ENCODE results near the gene KRT76. TPM values are rescaled to one million over a fixed set of nuclear protein-coding genes. Genes with fewer than 3 reads are reported as not detected.

KRT76 gene
- total RNA-seq, 1 experiment from 2014 or later, result not detected

GRCh38 chr12:52774629-52775250, 2.4 kb downstream of the KRT76 start:
- Mint-ChIP-seq H3K9me3 (no peaks in the 10 kb centered on the region; a peak in 1 of 5 replicates), H3K27me3 (ENCODE audit: low read depth) (peaks cover 12% of the 10 kb centered on the region), H3K4me1 (no peaks in the 10 kb centered on the region), H3K36me3 (ENCODE audit: insufficient read depth in 1 of 3, low read depth in 3 of 3) (no peaks in the 10 kb centered on the region), H3K27ac (no peak overlapping the region), H3K4me3 (no peak overlapping the region)
- no peak for TF ChIP-seq CTCF (conservative IDR thresholded peaks at IDR 0.05)
- H4K8ac ChIP-seq (replicated peaks; ENCODE audit: insufficient read length, low read depth, low read length), result no peak overlapping the region
- H3K18ac ChIP-seq (ENCODE audit: insufficient read length, low read depth, low read length), result no peak overlapping the region
- no peaks in the 10 kb centered on the region for H3K23me2 ChIP-seq (ENCODE audit: insufficient read length, low read depth, low read length, poor library complexity, severe bottlenecking)
- H3K4ac ChIP-seq (ENCODE audit: low read depth, low read length), result no peak overlapping the region
- no peak overlapping the region for H2BK5ac ChIP-seq (ENCODE audit: insufficient read length, low read length)
- no peak overlapping the region for H2BK20ac ChIP-seq (ENCODE audit: low read depth, low read length, poor library complexity, severe bottlenecking)
- H3K9ac ChIP-seq (ENCODE audit: extremely low read depth, insufficient read length, low read length), result no peak overlapping the region
- H2AK5ac ChIP-seq (ENCODE audit: insufficient read length, low read length), result no peak overlapping the region
- H4K91ac ChIP-seq (ENCODE audit: insufficient read length, low read depth, low read length), result no peak overlapping the region
- H3K9me3 ChIP-seq (ENCODE audit: control insufficient read depth, low read depth, low read length), result no peaks in the 10 kb centered on the region
- H3K4me2 ChIP-seq (ENCODE audit: insufficient read depth, insufficient read length, low read length), result no peak overlapping the region
- H2AFZ ChIP-seq (ENCODE audit: low read length), result no peak overlapping the region
- no peak overlapping the region for H2BK15ac ChIP-seq (ENCODE audit: low read depth, low read length)
- H2BK120ac ChIP-seq (ENCODE audit: low read depth, low read length, poor library complexity, severe bottlenecking), result no peak overlapping the region
- H2BK12ac ChIP-seq (ENCODE audit: insufficient read length, low read depth, low read length), result no peak overlapping the region
- H3K27me3 ChIP-seq (ENCODE audit: insufficient read depth, low read length), result no peaks in the 10 kb centered on the region
- H3K4me1 ChIP-seq (ENCODE audit: insufficient read depth, low read length), result no peaks in the 10 kb centered on the region
- no peak overlapping the region for H3K56ac ChIP-seq (ENCODE audit: insufficient read length, low read depth, low read length)
- no peak overlapping the region for H3K23ac ChIP-seq (ENCODE audit: insufficient read length, low read depth, low read length)
- H3K27ac ChIP-seq (ENCODE audit: insufficient read length, low read depth, low read length), result no peak overlapping the region
- H3K14ac ChIP-seq (ENCODE audit: insufficient read depth, low read length), result no peak overlapping the region; the same call in 1 of the 2 replicates
- DNase-seq, result no peak
- H3K79me2 ChIP-seq (ENCODE audit: insufficient read depth, low read length), result no peaks in the 10 kb centered on the region
- H4K5ac ChIP-seq (ENCODE audit: insufficient read length, low read depth, low read length), result no peak overlapping the region
- no peak overlapping the region for H3T11ph ChIP-seq (ENCODE audit: low read length)
- H3K79me1 ChIP-seq (ENCODE audit: insufficient read depth, low read depth, low read length, poor library complexity, severe bottlenecking), result no peaks in the 10 kb centered on the region
- H4K20me1 ChIP-seq (ENCODE audit: control insufficient read depth, insufficient read depth, insufficient read length), result no peaks in the 10 kb centered on the region
- WGBS (ENCODE audit: extremely low coverage, insufficient read length, low lambda C conversion rate), result no CpG with 5 or more reads among the region's 8 CpGs

All from H9 (cell line).